ENCODE data around the gene PCED1A.
"Not testable (repeated sequence)": the region's sequence is repeated elsewhere in the genome, so short reads cannot be mapped to it uniquely, and the experiment has no call there.

Gene PCED1A

DNA sequence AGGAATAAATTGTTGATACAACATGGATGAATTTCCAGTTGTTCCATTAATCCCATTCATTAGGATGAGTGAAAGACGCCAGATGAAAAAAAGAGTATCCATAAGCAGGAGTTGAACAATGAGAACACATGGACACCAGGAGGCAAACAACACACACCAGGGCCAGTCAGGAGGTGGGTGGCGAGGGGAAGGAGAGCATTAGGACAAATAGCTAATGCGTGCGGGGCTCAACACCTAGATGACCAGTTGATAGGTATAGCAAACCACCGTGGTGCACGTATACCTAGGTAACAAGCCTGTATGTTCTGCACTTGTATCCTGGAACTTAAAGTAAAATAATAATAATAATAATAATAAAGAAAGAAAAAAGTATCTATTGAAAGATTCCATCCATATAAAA, 11.1 kb downstream of the PCED1A start:
- no peak for DNase-seq (ENCODE audit: low spot score)

- no peak for DNase-seq (ENCODE audit: low spot score)
Measured at GRCh38 chr20:2826655-2827054, 13.8 kb downstream of the PCED1A start.

GRCh38 chr20:2825761-2826160, 14.7 kb downstream of the PCED1A start:
- no peak for DNase-seq (ENCODE audit: low spot score)

- DNase-seq (ENCODE audit: low spot score): no peak
Measured at GRCh38 chr20:2822073-2822472, 18.4 kb downstream of the PCED1A start.

DNA sequence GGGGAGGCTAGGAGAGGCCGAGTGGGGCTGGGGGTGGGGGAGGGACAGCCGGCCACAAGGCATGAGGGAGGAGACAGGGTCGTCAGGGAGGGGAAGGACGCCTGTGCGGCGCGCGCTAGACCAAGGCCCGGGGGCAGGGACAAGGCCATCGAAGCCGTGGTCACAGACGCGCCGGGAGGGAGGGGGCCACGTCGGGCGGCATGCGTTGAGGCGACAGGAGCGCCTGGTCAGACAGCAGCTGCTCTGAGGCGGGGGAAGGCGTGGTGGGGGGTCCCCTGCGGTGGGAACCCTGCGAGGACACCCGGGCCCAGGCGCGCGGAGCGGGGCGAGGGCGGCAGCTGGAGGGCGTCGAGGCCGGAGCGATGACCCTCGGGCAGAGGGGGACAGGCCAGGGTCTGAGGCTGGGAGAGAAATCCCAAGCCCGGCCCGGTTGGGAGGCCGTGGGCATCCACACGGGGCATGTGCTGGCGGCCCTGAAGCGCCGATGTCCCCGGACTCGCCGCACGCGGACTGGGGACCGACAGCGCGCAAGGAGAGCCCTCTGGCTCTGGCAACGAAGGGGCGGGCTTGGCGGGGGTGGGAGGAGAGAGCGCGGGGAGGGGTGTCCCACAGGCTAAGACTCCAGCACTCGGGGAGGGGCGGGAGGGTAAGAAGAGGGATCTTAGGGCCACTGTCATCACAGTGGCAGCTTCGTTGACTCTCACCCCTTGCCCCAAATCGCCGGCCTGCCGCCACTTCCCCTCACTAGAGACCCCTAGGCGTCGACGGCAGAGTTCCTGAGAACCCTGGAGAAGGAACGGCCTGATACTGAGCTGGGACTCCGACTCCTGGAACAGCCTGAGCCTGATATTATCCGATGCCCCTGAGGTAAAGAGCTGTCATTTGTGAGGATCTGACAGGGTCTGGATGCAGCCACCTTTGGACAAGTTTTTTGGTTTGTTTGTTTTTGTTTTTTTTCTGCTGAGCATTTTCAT, 19.3 kb downstream of the PCED1A start:
- DNase-seq (ENCODE audit: low spot score): no peak

DNA sequence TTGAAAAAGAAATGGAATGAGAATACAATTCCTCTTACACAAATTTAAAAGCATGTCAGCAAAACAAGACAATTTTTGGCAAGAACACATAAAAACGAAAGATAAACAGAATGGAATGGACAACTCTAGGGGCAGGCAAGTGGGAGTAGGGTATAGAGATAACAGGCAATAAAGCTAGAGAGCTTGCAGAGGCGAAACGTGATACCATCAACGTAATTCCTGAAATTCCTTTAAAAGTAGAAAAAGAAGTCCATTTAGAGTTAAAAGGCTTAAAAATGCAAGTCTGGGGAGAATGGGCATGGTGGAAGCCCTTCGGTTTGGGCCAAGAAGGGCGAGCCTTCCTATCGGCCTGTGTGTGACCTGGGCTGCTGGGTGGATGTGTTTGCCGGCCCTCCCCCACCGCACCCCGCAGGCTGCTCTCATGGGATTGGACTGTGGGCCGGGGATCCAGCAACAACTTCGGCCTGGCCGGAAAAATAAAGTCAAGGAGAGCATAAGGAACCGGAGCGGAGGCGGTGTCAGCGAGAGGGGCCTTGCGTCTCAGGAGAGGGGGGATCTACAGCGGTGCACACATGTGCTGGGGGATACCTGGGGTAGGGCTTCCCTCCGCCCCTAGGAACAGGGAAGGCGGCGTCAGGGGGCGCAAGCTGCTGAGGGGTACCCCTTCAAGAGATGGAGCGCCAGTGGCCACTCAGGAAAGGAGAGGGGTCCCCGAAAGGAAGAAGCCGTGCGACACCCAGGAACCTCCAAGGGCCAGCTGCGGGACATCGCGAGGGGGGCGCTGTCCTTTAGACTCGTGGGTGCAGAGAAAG, 20.2 kb downstream of the PCED1A start:
- DNase-seq (ENCODE audit: low spot score): no peak

GRCh38 chr20:2817891-2818595, 22.4 kb downstream of the PCED1A start:
- DNase-seq (ENCODE audit: low spot score): no peak

GRCh38 chr20:2817341-2817726, 23.1 kb downstream of the PCED1A start:
- DNase-seq (ENCODE audit: low spot score): no peak

DNA sequence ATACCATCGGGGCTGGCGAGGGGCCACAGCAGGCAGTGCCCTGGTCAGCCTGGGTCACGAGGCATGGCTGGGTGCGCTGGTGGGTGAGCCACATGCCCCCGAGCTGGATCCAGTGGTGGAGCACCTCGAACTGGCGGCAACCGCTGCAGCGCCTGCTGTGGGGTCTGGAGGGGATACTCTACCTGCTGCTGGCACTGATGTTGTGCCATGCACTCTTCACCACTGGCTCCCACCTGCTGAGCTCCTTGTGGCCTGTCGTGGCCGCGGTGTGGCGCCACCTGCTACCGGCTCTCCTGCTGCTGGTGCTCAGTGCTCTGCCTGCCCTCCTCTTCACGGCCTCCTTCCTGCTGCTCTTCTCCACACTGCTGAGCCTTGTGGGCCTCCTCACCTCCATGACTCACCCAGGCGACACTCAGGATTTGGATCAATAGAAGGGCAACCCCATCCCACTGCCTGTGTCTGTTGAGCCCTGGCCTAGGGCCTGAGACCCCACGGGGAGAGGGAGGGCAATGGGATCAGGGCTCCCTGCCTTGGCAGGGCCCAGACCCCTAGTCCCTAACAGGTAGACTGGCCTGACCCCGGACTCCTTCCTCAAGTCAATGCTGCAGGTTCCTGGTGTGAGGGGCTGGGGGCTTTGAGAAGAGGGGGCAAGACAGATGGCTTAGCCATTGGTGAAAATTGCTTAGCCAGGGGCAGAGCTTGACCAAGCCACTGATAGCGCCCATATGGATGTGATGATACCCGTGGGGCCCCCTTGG, 23.7 kb downstream of the PCED1A start:
- DNase-seq (ENCODE audit: low spot score): no peak

GRCh38 chr20:2816030-2816582, 24.3 kb downstream of the PCED1A start, which contains the start of gene TMEM239:
Gene TMEM239 (plus strand): TSS chr20:2816364. CDS start chr20:2816555, 191 bp downstream.
- no peak for DNase-seq (ENCODE audit: low spot score)

DNA sequence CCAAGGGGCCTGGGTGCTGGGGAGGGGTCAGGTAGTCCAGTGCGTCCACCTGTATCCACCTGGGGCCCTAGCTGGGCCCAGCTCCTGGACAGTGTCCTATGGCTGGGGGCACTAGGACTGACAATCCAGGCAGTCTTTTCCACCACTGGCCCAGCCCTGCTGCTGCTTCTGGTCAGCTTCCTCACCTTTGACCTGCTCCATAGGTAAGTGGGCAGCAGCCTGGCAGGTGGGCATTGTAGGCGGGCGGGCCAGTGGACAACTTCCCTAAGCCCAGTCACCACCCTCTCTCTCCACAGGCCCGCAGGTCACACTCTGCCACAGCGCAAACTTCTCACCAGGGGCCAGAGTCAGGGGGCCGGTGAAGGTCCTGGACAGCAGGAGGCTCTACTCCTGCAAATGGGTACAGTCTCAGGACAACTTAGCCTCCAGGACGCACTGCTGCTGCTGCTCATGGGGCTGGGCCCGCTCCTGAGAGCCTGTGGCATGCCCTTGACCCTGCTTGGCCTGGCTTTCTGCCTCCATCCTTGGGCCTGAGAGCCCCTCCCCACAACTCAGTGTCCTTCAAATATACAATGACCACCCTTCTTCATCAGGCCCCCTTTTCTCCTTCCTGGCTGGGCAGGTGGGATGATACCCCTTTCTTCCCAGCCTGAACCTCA, 25.1 kb downstream of the PCED1A start:
- DNase-seq (ENCODE audit: low spot score): no peak

GRCh38 chr20:2814587-2815051, 25.8 kb downstream of the PCED1A start, which contains the start of gene C20orf141:
Gene C20orf141 (plus strand): TSS chr20:2814987. CDS start chr20:2815185, 198 bp downstream.
- DNase-seq (ENCODE audit: low spot score): peak; percentile 54

DNA sequence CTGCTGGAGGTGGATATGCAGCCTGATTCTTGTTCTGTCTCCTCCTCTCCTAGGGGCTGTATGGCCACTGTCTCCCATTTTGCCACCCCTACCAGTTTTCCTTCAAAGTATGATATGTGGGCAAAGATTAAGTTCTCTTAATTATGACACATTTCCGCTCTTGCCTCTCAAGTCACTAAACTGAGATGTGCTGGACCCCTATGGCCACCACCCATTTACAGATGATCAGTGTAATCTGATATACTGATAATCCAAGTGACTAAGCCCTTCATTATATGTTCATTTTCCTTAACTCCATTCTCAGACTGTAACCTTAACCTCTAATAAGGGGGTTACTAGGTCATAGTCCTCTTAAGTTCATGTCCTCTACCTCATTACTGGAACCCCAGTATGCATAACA, 26.4 kb downstream of the PCED1A start:
- DNase-seq (ENCODE audit: low spot score): no peak

DNA sequence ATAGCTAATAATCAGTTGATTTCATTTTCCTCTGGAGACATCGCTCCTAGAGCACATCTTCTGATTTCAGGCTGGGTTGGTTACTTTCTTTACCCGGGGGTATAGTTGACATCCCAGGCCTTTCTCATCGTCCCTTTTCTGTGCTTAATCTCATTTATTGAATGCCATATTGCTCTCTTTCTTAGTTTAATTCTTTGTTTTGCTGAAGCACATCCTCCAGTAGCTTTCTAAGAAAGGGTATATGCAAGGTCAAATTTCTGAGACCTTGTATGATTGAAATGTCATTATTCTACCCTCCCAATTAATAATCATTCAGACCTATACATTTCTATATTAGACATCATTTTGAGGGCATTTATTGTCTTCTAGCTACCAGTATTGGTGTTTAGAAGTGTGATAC, 28.3 kb downstream of the PCED1A start:
- no peak for DNase-seq (ENCODE audit: low spot score)

DNA sequence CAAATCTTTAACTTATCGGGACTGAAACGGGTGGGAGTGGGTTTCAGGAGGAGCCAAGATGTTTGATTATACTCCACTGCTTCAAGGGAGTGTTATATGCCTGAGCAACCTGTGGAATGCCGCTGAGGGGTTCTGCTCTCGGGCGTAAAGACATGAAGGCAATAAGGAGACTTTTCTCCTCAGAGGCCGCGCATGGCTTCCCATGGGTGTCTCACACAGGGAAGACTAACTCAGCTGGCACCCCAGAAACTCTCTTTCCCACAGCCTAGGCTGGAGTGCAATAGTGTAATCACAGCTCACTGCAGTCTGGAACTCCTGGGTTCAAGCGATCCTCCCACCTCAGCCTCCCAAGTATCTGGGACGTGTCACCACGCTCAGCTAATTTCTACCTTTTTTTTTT, 30.8 kb downstream of the PCED1A start:
- no peak for DNase-seq (ENCODE audit: low spot score)

GRCh38 chr20:2807929-2808328, 32.5 kb downstream of the PCED1A start:
- not testable (repeated sequence) for DNase-seq (ENCODE audit: low spot score)

- DNase-seq (ENCODE audit: low spot score): no peak
Measured at GRCh38 chr20:2807019-2807418, 33.4 kb downstream of the PCED1A start.

- DNase-seq (ENCODE audit: low spot score): no peak
Measured at GRCh38 chr20:2806351-2806701, 34.1 kb downstream of the PCED1A start.

DNA sequence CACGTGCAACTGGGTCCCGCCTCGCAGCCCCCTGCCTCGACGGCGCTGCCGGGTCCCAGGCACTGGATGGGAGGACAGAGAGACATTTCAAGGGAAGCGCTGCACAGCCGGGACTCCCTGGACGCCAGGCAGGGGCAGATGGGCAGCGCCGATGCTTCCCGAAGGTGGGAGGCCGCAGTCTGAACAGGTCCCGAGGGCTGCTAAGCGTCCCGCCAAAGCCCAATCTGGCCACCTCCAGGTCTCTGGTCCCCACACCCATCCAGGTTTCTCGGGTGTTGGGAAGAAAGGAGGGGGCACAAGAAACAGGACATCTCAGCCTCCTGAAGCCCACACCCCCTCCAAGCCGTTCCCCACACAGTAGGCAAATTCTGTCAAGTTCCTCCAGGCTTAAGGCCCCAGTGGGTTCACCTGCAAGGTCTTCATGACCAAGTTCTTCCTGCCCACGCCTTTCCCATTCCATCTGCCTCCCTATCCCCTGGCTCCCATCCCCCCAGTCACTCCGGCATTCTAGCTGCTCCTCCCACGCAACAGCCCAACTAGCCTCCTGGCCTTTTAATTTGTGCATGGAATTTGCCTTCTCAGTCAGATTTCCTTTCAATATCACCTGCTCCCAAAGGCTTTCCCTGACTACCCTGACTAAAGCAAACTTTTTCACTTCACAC, 34.6 kb downstream of the PCED1A start:
- no peak for DNase-seq (ENCODE audit: low spot score)
